ENCODE data around the gene PDE2A.

DNA sequence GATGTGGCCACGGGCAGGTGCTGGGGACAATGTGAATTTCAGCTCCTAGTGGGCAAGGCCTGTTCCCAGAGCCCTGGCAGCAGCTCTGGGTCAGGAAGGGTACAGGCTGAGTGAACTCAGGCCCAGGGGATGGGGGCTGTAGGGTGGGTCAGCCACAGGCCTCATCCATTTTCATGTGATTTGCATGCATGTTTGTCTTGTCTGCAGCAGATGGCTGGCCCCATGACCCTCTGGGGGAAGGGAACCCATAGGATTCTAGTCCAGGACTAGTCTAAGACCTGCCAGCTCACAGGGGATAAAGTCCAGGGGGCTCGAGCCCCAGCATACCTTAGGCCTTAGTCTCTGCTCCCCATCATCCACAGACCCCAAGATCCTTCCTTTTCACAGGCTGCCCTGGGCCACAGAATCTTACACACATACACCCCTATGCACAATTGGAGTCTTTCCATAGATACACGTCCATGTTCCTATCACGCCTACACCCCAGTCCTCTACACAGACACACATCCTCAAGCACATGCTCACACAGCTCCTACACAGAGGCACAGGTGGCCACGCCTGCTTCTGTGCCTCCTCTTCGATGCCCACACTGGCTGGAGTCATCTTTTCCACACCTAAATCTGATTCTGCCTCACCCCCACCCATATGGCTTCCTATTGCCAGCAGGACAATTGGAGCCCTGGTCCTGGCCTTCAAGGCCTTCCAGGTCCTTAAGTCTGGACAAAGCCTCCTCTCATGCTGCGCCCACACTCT is 25.7 kb downstream of the PDE2A start:
- TF ChIP-seq CTCF (IDR thresholded peaks at IDR 0.05) (no peak), POLR2A (IDR thresholded peaks at IDR 0.05) (no peak)
